HG02642 (cell line): ENCODE results near the gene TNIK.

Source experiments
- ATAC-seq: cut with Tn5 transposase; IDR thresholded peaks from one replicate; pipeline ENCODE4 v1.9.1; 2021; ENCODE audit warnings: mild to moderate bottlenecking; ENCODE audit not compliant: unreplicated experiment, poor library complexity

The TNIK gene

DNA sequence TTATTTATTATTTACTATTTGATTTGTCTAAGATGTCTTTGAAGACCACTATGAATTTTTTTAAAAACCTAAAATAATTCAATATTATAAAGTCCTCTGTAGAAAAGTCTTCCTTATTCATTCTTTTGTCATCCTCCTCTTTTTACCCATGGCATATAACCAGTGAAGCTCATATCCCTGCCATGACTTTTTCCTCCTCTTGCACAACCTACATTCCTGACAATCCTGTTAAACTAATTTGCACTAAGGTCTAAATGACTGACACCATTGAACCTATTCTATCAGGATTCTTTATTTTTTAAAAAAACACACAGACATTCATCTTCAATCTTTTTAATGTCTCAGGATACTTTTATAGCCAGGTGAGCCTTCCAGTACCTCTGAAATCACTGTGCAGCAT lies 273.8 kb downstream of the TNIK start:
- ATAC-seq, result no peak

DNA sequence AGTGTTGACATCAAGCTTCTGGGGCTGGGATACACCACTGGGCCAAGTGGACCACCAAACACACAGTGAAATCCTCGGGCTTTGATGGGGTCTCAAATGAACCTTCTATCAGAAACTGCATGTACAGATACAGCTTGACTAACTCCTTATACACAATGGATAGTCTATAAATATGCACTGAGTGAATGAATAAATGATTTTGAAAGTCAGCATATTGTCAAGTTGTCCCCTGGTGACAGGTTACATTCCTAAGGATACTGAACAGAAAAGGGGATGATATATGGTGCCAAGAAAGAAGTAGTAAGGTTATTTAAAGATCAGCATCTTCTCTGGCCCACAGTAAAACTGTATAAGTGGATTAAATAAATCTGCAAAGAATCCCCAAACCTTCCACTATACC lies 274.2 kb downstream of the TNIK start:
- no peak for ATAC-seq

DNA sequence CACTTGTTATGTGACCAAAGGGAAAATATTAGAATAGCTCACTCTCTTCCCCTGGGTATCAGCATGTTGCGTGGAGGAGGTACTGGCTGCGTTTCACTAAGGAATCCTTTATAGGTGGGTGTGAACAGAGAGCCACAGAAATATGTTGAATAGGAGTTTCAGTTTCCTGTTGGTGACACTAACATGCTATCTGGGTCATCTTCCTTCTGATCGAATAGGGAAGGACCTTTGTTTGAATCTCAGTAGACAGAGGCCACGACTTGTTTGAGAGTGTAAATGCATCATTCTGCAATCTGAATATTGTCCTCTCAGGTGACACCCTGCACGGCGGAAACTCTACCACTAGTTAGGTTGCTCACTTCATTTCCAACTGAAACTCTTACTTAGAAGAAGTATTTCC lies 275.8 kb downstream of the TNIK start:
- ATAC-seq, result peak; percentile 78

DNA sequence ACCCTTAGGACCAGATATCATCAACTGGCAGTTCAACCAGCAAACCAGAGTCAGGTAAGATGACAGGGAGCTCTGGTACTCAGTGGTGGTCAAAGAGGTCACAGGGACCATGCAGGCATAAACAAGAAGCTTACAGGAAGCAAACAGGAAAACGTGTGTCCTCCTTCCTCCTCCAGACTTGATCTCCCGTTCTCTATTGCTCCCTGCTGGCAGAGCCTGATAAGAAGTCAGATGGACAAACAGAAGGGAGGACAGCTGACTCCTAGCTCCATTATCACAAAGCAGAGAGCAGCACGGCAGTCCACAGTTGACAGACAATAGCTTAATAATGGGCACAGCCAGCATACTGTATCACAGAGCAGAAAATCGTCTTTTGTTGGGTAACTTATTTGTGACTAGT lies 277.2 kb downstream of the TNIK start:
- ATAC-seq, result no peak

DNA sequence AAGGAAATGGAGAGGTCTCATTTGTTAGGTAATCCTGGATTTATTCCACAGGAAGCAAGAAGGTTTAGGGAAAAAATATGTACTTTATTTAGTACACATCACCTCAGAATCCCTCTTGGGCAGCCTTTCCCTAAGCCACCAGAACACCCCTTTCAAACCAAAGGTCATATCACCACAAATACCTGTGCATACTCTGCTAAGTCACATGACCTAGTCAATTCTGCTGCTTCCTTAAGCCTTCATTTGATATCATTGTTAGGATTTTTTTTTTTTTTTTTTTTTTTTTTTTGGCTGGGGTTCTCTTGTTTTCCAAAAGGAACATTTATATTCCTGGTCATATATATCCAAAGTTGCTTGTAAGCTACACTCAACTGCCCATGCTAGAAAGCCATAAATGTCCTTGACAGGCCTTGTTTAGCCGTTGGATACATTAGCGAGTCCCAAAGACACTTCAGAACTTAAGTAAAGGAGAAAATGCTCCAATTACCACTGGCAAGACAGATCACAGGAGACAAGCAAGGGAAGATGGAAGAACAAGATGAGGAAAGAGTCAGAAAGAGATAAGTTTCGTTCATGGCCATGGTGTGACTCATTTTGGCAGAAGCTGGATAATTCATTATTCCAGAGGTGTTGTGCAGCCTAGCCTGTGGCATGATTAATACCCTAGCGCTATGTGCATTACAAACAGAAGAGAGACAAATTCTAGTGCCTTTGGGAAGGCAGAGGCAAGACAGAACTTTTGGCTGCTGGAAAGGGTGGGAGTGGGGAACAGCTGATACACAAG lies 278.1 kb downstream of the TNIK start:
- ATAC-seq, result no peak

DNA sequence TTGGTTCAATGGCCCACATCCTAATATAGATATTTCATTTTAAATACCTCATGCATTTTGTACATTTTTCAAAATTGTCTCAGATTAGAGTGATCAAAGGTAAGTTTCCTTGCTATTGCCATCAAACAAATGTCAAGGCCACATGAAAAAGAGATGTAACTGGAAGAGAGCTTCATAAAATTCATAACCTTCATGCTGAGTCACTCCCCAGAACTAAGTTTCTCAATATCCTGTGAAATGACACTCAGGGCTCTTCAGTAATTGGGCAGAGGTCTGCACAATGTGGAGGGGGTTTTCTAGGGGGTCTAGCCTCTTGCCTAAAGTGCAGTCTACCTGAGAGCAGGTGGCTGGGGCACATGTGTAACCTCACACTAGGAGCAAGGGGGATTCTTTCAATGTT lies 281.5 kb downstream of the TNIK start:
- ATAC-seq, result no peak

DNA sequence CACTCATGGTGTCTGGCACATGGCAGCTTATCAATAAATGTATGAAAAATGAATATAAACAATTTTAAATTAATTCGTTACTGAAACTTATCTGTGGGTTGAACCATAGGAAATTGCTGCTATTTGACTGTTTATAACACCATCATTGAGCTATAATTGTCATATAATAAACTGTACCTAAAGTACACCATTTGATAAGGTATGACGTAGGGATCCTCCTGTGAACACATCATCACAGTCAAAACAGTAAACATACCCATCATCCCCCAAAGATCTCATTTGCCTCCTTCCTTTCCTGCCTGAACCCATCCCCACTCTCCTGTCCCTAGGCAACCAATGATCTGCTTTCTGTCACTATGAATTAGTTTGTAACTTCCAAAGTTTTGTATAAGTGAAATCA lies 282.7 kb downstream of the TNIK start:
- no peak for ATAC-seq

DNA sequence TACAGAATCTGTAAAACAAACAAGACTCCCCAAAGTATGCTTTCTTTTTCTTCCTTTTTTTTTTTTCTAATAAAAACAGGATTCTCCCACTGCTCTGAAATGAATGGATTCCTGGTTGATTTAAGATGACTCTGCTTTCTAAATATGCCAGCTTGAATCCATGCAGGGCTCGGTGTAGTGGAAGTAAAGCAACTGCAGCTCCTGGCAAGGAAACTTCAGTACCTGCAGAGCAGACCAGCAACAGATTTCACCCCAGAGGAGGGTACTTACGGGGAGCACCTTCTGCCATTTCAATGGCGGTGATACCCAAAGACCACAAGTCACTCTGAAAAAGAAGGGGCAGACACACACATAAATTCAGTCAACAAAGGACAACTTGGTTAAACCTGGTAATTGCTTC lies 283.1 kb downstream of the TNIK start:
- no peak for ATAC-seq

DNA sequence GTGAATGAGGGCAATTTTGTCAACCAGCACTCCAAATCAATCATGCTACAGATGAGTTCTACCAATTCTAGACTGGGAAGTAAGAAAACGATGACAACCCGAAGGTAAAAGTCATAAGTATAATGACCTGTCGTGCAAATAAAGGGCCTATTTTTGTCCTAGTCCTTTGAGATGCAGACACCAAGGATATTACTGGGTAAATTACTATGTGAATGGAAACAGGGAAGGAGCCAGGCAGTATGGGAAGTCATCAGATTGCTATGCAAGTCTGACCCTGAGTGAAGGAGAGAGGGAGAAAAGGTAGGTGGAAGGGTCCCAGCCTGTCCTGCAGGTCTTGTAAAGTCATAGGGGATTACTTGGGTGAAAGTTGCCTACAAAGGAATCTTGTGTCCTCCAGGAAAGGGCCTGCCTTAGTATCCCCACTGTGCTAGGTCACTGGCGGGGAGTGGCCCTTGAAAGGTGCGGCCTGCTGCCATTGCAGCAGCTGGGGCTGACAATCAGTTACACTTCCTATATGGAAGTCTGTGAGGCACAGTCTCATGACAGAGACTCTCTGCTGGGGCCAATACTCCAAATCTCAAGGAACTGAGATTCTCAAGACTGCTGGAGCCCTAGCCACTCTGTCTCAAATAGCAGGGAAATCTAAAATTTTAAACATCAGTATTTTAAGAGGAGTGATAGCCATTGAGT lies 283.8 kb downstream of the TNIK start:
- no peak for ATAC-seq

DNA sequence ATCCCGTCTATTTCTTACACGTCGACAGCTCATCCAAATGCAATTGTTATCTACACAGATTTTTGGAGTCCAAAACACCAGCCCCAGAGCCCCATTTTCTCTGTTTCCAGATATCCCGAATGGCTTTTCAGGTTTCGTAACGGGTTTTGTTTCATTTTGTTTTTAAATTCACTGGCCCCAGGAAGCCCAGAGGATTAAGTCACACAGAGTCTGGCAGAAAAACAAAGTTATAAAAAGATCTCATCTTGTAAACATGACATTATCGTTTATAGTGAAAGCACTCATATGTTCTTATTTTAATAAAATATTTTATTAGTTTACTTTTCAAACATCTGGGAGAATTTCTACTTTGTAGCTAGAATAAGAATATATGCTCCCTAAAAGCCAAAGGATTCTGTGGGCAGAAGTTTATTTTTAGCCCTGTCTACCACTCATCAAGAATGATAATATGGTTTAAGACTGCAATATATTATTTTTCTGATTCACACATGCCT lies 284.4 kb downstream of the TNIK start:
- ATAC-seq, result no peak

DNA sequence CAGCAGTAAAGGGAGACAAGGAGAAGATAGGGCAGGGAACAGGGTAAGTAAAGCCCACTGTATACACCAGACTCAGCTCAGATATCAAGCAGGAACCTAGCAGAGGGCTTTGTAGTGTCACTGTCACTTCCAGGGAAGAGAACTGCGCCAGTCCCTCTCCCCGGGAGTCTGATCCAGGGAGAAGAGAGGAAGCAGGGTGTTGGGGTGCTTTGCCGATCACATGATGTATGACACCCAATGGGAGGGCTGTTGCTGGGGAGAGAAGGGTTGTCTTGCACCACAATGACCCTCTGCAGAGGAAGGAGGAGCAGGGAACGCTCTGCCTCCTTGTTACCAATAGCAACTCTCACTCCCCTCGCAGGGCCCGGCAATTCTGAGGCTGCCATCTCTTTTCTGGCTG lies 286.5 kb downstream of the TNIK start:
- no peak for ATAC-seq

DNA sequence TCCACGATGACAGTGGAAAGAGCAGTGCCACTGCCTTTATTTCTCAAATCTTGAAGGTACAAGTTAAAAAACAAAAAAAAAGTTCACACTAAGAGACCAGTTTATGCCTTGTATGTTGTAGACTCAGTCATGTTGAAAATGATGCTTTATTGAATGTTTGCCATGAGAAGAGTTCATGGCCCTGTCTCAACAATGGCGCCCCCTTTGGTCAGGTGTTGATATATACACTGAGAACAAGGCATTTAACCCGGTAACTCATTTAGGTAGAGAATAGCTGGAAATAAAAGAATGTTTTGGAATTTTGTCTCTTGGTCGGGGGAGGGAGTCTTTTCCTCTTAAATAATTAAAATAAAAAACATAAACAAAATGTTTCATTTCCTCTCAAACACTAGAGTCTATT lies 288.1 kb downstream of the TNIK start:
- ATAC-seq, result no peak

DNA sequence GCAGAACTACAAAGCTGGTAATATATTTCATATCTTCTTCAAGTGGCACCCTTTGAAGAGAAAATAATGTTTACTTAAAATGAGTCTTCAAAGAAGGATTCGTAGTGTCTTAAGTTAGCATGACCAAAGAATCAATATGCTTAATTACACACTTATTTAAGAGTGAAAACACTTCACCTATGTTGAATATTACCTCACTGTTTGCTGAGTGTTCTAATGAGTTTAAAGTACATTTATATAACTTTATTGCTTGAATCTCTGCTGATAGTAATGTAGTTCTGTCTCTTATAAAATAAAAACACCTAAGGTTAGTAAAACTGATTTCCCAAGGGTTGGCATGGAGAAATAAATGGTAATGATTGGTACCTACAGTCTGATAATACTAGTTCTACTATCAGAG lies 290.3 kb downstream of the TNIK start:
- ATAC-seq, result no peak

DNA sequence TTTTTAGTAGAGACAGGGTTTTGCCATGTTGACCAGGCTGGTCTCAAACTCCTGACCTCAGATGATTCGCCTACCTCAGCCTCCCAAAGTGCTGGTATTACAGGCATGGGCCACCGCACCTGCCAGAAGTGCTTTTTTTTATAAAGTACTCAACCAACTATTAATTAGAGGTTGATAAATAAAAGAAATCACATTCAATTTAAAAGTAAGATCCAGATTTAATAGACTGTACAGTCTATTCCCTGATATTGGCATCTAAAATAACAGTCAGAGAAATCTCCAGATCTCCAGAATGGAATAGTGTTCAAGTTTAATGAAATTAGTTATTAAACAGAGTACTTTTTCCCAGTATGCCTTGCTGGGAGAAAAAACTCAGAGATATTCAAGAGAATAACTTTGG lies 290.8 kb downstream of the TNIK start:
- ATAC-seq, result no peak

DNA sequence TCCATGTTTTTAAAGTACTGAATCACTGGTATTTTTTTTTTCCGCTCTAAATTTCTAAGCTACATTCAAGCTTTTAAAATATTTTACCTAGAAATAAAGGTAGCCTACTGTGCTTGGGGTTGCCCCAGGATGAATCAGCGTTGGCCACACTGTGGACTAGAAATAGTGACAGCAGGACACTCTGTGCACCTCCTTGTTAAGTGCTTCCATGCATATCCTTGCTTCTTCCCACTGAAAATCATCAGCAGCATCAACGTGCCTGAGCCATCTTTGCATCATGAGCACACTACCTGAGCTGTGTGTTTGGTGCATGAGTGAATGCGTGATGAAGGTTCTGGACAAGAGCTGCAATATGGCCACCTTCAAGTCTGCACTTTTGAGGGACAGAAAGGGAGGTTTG lies 291.7 kb downstream of the TNIK start:
- no peak for ATAC-seq

DNA sequence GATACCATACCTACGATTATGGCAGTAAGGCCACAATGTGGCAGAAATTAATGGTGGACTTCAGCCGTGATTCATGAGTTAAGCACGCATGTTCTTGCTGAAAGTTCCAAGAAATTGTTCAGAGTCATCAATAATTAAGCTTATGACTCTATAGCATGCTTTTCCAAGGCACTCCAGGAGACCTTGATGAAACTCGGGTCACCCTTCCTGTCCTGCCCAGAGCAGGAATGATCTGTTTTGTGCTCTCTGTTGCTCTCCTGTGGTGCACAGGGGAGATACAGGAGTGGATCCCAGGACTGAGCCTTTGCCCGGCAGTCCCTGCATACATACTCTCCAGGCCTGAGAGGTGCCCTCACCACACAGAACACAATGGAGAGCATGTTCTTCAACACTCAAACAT lies 292.1 kb downstream of the TNIK start:
- ATAC-seq, result no peak

DNA sequence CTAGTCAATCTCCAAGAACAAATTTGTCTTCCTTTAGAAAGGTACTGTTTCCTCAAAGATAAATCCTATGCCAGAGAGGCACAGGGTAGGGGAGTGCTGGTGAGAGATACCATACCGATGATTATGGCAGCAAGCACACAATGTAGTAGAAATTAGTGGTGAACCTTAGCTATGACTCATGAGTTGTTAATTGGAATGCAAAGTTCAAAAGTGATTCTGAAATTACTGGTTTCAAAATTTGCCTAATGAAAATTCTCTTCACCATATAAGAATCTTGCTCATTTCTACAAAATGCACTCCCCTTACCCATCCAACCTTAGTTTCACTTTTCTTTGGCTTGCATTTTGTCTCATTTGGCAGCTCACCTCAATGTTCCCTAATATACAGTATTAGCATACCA lies 294.2 kb downstream of the TNIK start:
- ATAC-seq, result no peak

DNA sequence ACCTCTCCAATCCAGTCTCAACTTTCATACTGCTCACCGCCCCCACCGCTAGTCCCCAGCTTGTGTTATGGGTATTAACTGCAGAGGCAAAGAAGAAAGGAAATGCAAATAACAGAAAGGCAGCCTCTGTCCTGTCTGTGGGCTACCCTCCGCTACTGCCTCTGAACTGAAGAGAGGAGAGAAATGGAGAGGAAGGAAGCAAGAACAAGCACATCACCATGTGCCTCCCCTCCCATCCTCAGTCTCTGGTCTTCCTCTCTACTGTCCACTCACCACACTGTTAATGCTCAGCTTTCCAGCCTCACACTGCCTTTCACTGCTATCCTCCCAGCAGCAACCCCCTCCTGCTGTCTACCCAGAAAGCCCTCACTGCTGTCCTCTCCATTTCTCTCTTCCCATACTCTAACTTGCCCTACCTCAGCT lies 294.7 kb downstream of the TNIK start:
- ATAC-seq, result no peak

DNA sequence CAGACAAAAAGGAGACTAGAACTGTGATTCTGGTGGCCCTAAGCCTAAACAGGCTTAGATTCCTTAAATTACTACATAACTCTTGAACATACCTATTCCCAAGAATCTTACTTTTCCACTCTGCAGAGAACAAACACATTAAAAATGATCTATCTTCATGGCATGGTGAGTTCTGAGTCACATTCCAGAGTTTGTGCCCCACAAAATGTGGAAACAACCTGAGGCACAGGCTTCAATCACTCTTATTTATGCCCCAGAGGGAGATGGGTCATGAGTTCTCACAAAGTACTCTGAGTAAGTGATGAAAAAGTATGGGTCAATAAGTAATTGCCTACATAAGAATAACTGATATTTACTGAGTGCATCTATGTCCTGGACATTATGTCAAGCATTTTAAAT lies 296.1 kb downstream of the TNIK start:
- ATAC-seq, result no peak

DNA sequence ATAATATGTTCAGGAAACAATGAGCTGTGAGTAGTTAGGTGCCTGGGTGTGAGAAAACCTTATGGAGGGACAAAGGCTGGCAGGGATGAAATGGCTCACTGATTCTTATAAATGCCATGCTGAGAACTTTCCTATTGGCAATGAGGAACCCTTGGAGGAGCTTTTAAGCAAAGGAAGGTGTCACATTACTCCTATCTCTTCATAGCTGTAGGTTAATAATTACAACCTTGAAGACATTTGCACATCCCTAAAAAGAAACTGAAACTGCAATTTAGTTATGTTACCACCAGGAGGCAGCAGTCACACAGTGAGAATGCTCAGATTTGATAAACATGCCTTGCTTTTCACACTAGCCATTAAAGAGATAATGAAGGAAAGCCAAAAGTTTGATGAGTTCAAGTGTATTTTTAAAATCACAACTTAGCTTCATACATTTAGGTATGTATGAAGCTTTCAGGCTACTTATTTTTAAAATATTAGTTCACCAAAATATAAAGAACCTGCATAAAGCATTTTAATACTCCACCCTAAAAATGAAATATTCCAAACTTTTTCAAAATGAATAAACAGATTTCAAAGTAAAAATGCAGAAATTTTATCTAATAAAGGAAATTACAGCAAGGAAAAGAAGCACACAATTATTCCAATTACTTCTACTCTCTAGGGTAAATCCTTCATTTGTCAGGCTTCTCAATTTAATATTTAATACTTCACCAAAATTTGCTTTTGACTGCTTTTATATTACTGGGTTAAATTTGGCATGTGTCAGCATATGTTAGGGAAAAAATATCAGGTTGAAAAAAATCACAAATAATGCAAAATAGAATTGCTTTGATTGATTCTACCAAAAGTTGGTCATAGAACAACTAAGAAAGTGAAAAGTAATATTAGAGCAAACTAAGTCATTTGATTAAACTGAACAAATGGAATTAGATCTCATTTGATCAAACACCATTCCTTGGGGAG lies 296.8 kb downstream of the TNIK start:
- ATAC-seq, result no peak

DNA sequence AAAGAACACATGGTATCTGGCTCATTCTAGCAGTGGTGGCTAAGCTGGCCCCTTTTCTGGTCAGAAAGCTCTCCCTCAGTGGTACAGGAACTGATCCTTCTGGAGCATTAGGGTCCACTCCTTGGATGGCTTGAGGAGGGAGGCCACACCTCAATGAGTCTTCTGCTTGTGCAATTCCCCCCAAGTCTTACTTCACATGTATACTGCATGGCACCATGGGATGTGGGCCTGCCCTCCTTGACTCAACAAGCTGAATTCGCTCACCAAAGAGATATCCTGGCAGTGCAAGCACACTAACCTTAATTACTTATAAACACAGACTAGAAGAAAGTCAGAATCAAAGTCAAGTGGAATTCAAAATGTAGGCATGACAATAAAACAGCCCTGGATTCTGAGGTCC lies 299.9 kb downstream of the TNIK start:
- ATAC-seq, result no peak
